Mucosa of rectum (tissue), 2 donors: ENCODE data around the gene LHX3.

Experiments
- H3K27ac ChIP-seq, 2 donors: one replicate each; pipeline ENCODE4 v1.7.0; 2013; ENCODE audit warnings: inconsistent platforms in 2 of 2, low read depth in 2 of 2, low read length in 2 of 2
- H3K27me3 ChIP-seq, 2 donors: one replicate each; pipeline ENCODE4 v1.7.0; 2013; ENCODE audit warnings: low read length in 2 of 2; ENCODE audit not compliant: control insufficient read depth in 2 of 2, insufficient read depth in 2 of 2
- H3K36me3 ChIP-seq, 2 donors: one replicate each; pipeline ENCODE4 v1.7.0; 2013; ENCODE audit warnings: low read length in 2 of 2; ENCODE audit not compliant: control insufficient read depth in 2 of 2, insufficient read depth in 2 of 2
- H3K4me1 ChIP-seq, 2 donors: one replicate each; pipeline ENCODE4 v1.7.0; 2013; ENCODE audit warnings: low read length in 2 of 2, mild to moderate bottlenecking in 1 of 2; ENCODE audit not compliant: control insufficient read depth in 2 of 2, insufficient read depth in 2 of 2
- H3K4me3 ChIP-seq, 2 donors: one replicate each; pipeline ENCODE4 v1.7.0; 2013; ENCODE audit warnings: low read length in 2 of 2
- H3K9ac ChIP-seq, 2 donors: one replicate each; pipeline ENCODE4 v1.7.0; 2013; ENCODE audit warnings: low read length in 2 of 2, low read depth in 1 of 2, mild to moderate bottlenecking in 1 of 2
- H3K9me3 ChIP-seq, 2 donors: one replicate each; pipeline ENCODE4 v1.7.0; 2013; ENCODE audit warnings: low read length in 2 of 2; ENCODE audit not compliant: control insufficient read depth in 2 of 2
- donor health status: healthy.
- donor health status: Normal muscosa, but diverticular disease.

LHX3 gene

DNA sequence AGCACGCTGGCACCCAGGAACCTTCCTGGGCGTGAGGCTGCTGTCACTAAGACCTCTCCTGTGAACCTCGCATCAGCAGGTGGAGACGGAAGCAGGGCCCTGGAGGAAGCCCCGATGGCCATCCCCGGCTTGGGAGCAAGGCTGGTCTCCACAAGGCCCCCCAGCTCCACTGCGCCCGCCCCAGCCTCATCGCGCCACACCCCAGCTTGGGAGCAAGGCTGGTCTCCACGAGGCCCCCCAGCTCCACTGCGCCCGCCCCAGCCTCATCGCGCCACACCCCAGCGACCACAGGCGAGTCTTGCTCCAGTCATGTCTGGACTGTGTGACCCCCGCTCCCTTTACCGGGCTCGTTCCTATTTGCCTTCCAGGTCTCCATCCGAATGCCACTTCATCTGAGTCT is 29.7 kb upstream of the LHX3 start:
- Histone ChIP-seq H3K9me3 (no peaks in the 10 kb centered on the region), H3K4me1 (peaks cover 3 to 4% of the 10 kb centered on the region in 2 donors), H3K36me3 (peaks cover 8 to 14% of the 10 kb centered on the region in 2 donors), H3K4me3 (no peak overlapping the region), H3K27ac (no peak overlapping the region), H3K27me3 (no peaks in the 10 kb centered on the region), H3K9ac (no peak overlapping the region)

DNA sequence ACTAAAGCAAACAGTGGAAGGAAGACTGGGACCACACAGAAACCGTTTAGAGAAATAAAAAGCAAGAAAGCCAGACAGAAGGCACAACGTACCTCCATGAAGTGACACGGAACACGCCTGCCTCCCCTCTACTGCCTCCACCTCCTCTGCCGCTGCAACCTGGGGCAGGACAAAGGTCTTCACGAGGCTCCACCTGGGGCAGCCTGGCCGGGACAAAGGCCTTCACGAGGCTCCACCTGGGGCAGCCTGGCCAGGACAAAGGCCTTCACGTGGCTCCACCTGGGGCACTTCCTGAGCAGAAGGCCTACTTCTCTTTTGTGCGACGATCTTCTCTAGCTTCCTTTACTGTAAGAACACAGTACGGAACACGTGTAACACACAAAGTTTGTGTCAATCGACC is 28.9 kb upstream of the LHX3 start:
- no peaks in the 10 kb centered on the region for H3K27me3 ChIP-seq
- H3K9ac ChIP-seq = no peak overlapping the region
- no peaks in the 10 kb centered on the region for H3K9me3 ChIP-seq
- H3K4me3 ChIP-seq = no peak overlapping the region
- peaks cover 8 to 14% of the 10 kb centered on the region in 2 donors for H3K36me3 ChIP-seq
- H3K27ac ChIP-seq = no peak overlapping the region
- no peaks in the 10 kb centered on the region for H3K4me1 ChIP-seq

DNA sequence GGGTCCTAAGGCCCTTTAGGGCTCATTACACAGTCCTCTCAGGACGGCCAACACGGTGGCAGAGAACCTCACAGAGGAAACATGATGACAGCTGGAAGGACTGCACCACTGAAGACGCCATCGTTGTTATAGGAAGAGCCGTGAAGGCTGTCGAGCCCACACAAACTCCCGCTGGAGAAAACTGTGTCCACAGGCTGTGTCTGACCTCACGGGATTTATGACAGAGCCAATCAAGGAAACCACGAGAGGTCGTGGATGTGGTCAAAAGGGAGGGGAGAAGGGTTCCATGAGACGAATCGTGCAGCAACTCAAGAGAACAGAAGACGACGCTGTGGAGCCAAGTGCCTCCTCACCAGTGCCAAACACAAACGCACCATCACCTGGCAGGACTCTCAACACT is 28.5 kb upstream of the LHX3 start:
- Histone ChIP-seq H3K9ac (no peak overlapping the region), H3K27ac (no peak overlapping the region), H3K4me1 (no peaks in the 10 kb centered on the region), H3K4me3 (no peak overlapping the region), H3K9me3 (no peaks in the 10 kb centered on the region), H3K27me3 (no peaks in the 10 kb centered on the region), H3K36me3 (peaks cover 8 to 14% of the 10 kb centered on the region in 2 donors)

DNA sequence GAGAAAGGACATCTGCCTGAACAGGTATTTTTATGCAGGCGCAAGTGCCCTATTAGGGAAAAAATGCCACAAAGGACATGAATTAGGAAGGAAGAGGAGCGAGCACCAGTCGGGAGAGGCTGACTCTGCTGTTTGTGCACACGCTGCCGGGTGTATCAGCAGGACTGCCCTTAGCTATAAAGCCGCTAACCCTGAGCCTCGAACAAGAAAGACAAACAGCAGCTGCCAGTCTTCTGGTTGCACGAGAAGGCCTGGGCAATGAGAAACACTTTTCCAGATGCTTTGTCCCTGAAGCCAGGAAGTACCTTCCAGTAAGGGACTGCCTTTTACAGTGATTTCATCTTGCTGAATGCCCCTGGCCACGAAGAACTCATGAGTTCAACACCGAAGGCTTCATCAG is 28.0 kb upstream of the LHX3 start:
- peaks cover 8 to 14% of the 10 kb centered on the region in 2 donors for H3K36me3 ChIP-seq
- no peak overlapping the region for H3K27ac ChIP-seq
- no peak overlapping the region for H3K9ac ChIP-seq
- H3K27me3 ChIP-seq = no peaks in the 10 kb centered on the region
- no peaks in the 10 kb centered on the region for H3K9me3 ChIP-seq
- no peak overlapping the region for H3K4me3 ChIP-seq
- H3K4me1 ChIP-seq = no peaks in the 10 kb centered on the region

DNA sequence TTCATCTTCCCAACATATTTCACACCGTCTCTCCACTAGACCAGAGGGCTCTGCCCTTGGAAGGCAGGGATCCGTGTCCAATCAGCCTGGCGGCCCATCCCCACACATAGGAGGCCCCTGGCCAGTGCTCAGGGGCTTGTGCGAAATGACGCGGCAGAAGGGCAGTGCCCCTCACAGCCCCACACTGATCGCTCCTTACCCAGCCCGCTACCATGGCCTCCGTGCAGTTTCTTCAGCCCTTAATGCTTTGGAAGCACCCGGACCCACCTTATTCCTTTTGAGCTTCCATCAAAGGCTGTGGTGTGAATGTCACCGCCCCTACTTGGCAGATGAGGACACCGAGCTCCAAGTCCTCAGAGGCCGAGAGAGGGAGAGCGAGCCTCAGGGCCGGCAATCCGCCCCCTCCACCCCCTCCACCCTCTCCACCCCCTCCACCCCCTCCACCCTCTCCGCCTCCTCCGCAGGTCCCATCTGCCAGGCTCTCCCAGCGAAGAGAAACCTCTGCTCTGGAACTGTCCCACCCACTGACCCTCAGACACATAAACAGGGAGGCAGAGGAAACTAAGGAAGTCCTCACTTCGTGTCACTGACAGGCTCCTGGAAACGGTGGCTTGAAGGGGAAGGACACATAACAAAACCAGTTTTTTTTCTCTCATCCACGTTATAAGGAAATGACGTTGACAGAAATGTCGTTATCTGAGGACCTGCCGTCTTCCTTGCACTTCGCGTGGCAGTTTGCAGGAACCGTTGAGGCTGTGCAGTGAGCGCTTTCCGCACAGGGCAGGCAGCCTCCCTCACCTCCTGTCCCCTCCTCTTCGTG is 26.8 kb upstream of the LHX3 start:
- H3K4me1 ChIP-seq = no peaks in the 10 kb centered on the region
- H3K4me3 ChIP-seq = no peak overlapping the region
- H3K9ac ChIP-seq = no peak overlapping the region
- H3K36me3 ChIP-seq = peaks cover 8 to 13% of the 10 kb centered on the region in 2 donors
- no peaks in the 10 kb centered on the region for H3K9me3 ChIP-seq
- H3K27ac ChIP-seq = no peak overlapping the region
- H3K27me3 ChIP-seq = no peaks in the 10 kb centered on the region

DNA sequence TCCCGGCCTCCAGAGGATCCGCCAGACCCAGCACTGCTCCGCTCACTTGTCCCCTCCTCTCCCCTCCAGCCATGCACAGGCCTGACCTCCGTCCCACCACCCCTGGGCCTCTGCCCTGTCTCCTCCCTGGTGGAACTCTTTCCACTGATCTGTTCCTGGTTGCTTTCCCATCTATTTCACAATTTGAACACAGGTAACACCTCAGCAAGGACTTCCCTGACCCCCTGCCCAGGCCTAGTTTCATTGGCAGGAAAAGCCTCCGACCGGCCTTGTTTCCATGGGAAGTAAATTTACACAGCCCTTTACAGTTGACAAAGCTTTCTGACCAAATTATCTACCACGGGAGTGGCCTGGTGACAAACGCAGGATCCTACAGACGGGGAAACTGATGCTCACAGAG is 25.8 kb upstream of the LHX3 start:
- no peak overlapping the region for H3K9ac ChIP-seq
- H3K27ac ChIP-seq = no peak overlapping the region
- H3K9me3 ChIP-seq = no peaks in the 10 kb centered on the region
- no peaks in the 10 kb centered on the region for H3K27me3 ChIP-seq
- peaks cover 0 to 3% of the 10 kb centered on the region in 2 donors for H3K4me1 ChIP-seq
- peaks cover 6% of the 10 kb centered on the region in 2 donors for H3K36me3 ChIP-seq
- H3K4me3 ChIP-seq = no peak overlapping the region

DNA sequence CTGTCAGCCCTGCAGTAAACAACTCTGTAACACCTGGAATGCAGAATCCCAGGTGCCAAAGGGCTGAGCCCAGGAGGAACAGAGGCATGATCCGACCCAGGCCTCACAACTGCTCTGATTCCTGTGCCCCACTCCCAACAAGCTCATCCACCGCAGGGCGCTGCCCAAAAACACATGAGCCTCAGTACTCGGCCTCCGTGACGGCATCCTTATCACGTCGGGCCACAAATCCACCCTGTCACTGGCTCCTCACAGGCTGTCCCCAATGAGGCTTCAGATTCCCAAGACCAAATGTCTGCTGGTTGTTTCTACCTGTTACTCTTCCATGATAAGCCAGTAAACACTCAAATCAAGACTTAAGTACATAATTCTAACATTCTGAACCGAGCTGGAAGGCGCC is 25.4 kb upstream of the LHX3 start:
- Histone ChIP-seq H3K4me3 (no peak overlapping the region), H3K36me3 (peaks cover 3% of the 10 kb centered on the region in 2 donors), H3K9me3 (no peaks in the 10 kb centered on the region), H3K4me1 (peaks cover 0 to 4% of the 10 kb centered on the region in 2 donors), H3K27ac (no peak overlapping the region), H3K9ac (no peak overlapping the region), H3K27me3 (no peaks in the 10 kb centered on the region)

DNA sequence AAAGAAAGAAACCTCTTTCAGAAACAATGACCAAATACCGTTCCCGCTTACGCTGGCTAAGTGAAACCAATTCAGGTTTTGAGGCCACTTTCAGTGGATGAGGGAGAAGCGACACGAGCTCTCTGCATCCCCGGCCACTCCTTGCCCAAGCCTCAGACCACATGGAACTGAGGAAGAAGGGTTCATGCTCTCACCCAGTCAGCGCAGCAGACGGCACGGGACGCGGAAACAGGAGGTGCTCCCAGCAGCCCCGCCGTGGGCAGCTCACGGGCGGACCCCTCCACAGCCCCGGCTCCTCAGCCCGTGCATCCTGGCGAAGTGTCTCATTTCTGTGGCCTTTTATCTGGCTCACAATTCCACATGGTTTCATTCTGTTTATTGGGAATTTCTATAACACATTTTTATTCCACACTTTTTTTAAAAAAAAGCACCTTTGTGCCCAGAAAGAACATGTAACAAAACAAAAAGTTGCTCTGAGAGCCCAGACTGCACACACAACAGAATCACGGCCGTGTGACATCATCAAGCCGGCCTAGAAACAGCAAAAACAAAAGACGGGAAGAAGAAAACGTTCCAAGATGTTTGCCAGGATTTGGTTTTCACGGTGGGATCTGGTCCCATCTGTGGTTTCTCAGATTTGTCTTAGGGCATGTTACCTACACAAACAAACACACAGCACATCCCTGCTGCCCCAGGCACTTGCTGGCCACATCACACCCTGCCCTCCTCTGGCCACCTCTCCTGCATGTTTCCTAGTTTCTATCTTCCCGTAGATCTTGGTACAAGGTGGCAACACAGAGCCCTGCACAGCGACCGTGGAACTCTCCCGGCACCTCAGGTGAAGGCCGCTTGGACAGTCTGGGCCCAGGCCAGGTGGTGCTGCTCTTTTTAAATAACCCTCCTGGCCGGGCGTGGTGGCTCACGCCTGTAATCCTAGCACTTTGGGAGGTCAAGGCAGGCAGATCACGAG is 24.5 kb upstream of the LHX3 start:
- no peaks in the 10 kb centered on the region for H3K27me3 ChIP-seq
- peaks cover 0 to 4% of the 10 kb centered on the region in 2 donors for H3K4me1 ChIP-seq
- H3K9me3 ChIP-seq = no peaks in the 10 kb centered on the region
- no peak overlapping the region for H3K9ac ChIP-seq
- H3K36me3 ChIP-seq = no peaks in the 10 kb centered on the region
- no peak overlapping the region for H3K27ac ChIP-seq
- no peak overlapping the region for H3K4me3 ChIP-seq

DNA sequence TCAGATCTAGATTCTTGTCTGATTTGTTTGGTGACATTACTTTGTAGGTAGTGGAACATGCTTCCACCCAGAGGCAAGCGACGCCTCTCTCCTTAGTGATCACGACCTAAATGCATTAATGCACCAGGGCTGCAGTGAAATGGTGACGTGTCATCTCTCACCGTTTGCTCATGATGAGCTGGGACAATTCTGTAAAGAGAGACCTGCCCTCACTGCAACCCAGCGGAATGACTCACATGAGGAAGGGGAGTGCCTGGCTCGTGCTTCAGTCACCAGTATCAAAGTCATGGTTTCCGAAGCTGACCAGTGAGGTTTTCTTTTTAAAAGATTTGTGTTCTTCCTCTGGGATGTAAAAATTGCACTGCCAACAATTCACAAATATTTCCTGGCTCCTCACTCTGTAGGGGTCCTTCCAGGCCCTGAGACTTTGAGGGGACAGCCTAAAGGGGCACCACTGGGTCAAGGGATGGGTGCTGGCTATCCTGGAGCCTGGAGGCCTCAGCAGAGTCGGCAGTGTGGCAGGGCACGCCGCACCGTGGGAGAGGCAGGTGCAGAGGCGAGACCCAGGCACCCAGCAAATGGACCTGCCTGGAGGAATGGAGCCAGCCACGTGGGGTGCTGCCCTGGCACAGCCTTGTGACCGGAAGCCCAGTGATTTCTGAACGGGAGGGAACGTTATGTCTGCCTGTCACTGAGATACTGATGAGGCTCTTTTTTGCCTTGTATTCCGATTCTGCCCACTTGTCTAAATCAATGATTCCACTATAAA is 23.4 kb upstream of the LHX3 start:
- Histone ChIP-seq H3K27me3 (no peaks in the 10 kb centered on the region), H3K4me1 (peaks cover 0 to 4% of the 10 kb centered on the region in 2 donors), H3K9me3 (no peaks in the 10 kb centered on the region), H3K36me3 (peaks cover 5 to 6% of the 10 kb centered on the region in 2 donors), H3K27ac (no peak overlapping the region), H3K4me3 (no peak overlapping the region), H3K9ac (no peak overlapping the region)
